GM12878 (cell line): ENCODE measurements around the gene RAD51B. TPM values are rescaled to one million over a fixed set of nuclear protein-coding genes. Genes with fewer than 3 reads are reported as not detected.

ENCODE experiments used
- ATAC-seq: fragments of 200-7000 bp; cut with Tn5 transposase; 3 replicates; pipeline ENCODE4 v1.9.1; 2020; ENCODE audit warnings: mild to moderate bottlenecking, moderate library complexity
- BruUV-seq: library from RNA; stranded (reverse); fragments of 400-500 nt; replicated peaks from 2 replicates; lab custom pipeline; 2021; lab: Mats Ljungman, UMichigan
- CTCF ChIA-PET: fragments of 300-600 bp; sonication (Branson Sonifier 250); formaldehyde crosslinking; extraction: SDS; loops from one replicate; lab custom pipeline; 2021; ENCODE audit warnings: inconsistent platforms; lab: Yijun Ruan, JAX
- POLR2A ChIA-PET: fragments of 350-600 bp; formaldehyde crosslinking; extraction: SDS; loops from one replicate; lab custom pipeline; 2021; ENCODE audit warnings: inconsistent platforms; lab: Charles Lee
- RAD21 ChIA-PET: fragments of 300-600 bp; sonication (Branson Sonifier 250); formaldehyde crosslinking; loops from one replicate; lab custom pipeline; 2023; ENCODE audit warnings: antibody characterized with exemption; ENCODE audit not compliant: unreplicated experiment; lab: Charles Lee
- SMC1A ChIA-PET: fragments of 300-600 bp; sonication (Branson Sonifier 250); formaldehyde crosslinking; loops from one replicate; lab custom pipeline; 2023; ENCODE audit not compliant: unreplicated experiment, uncharacterized antibody; lab: Charles Lee
- DNase-seq: peaks from one replicate; pipeline ENCODE4 v3.0.0-alpha.2; 2011; ENCODE audit warnings: low read depth, low spot score
- FAIRE-seq: peaks from 3 replicates; lab custom pipeline; 2011; peaks lifted over from hg19 to GRCh38; lab: Jason Lieb, UNC
- H2AFZ ChIP-seq: 2 replicates; pipeline ENCODE4 v1.6.0; 2011; ENCODE audit warnings: low read depth, low read length, control low read depth; ENCODE audit not compliant: control insufficient read depth
- H3K27ac ChIP-seq: 2 replicates; pipeline ENCODE4 v1.5.1; 2011; ENCODE audit warnings: control low read depth; ENCODE audit not compliant: control insufficient read depth, insufficient read depth
- H3K27me3 ChIP-seq, 2 experiments: replicated peaks in 1 of 2; 2 replicates each; pipeline versions ENCODE4 v1.6.0 to v1.6.1; 2011; ENCODE audit warnings: low read length in 1 of 2; ENCODE audit not compliant: control insufficient read depth in 2 of 2, insufficient read depth in 2 of 2
- H3K36me3 ChIP-seq, 2 experiments: 2 replicates each; pipeline ENCODE4 v1.5.1; 2011; ENCODE audit warnings: low read length in 1 of 2; ENCODE audit not compliant: control insufficient read depth in 2 of 2, insufficient read depth in 2 of 2
- H3K4me1 ChIP-seq: 2 replicates; pipeline ENCODE4 v1.6.1; 2011; ENCODE audit warnings: mild to moderate bottlenecking, low read length, moderate library complexity, mixed read lengths; ENCODE audit not compliant: control insufficient read depth, insufficient read depth
- H3K4me2 ChIP-seq: 2 replicates; pipeline ENCODE4 v1.6.0; 2011; ENCODE audit warnings: control low read depth; ENCODE audit not compliant: control insufficient read depth, insufficient read depth
- H3K4me3 ChIP-seq: fragments of 200-600 bp; sonication (generic); 2 replicates; pipeline ENCODE4 v1.5.1; 2016
- H3K79me2 ChIP-seq: 2 replicates; pipeline ENCODE4 v1.6.0; 2011; ENCODE audit warnings: low read length; ENCODE audit not compliant: control insufficient read depth, insufficient read depth
- H3K9ac ChIP-seq: 2 replicates; pipeline ENCODE4 v1.8.0; 2011; ENCODE audit warnings: low read length, control low read depth, mixed read lengths; ENCODE audit not compliant: control insufficient read depth, insufficient read depth
- H3K9me3 ChIP-seq: replicated peaks from 3 replicates; pipeline ENCODE4 v1.5.1; 2011; ENCODE audit warnings: mild to moderate bottlenecking, low read length; ENCODE audit not compliant: control insufficient read depth, insufficient read depth
- H4K20me1 ChIP-seq: 2 replicates; pipeline ENCODE4 v1.6.0; 2011; ENCODE audit not compliant: control insufficient read depth, insufficient read depth
- BCL11A ChIP-seq: IDR thresholded peaks from 2 replicates; pipeline ENCODE4 v1.6.1; 2011; ENCODE audit warnings: low read depth, low read length
- BRCA1 ChIP-seq: IDR thresholded peaks from 2 replicates; pipeline ENCODE4 v1.6.1; 2011; ENCODE audit warnings: low read depth, low read length, improper control_type of control experiment
- CHD4 ChIP-seq: fragments of 200-600 bp; sonication (generic); IDR thresholded peaks from 2 replicates; pipeline ENCODE4 v1.6.1; 2016; ENCODE audit warnings: mild to moderate bottlenecking
- EED ChIP-seq: sonication (generic); IDR thresholded peaks from 2 replicates; pipeline ENCODE4 v1.6.1; 2016; ENCODE audit warnings: antibody characterized with exemption, low read depth
- FOXK2 ChIP-seq: fragments of 450-650 bp; IDR thresholded peaks from 2 replicates; pipeline ENCODE4 v1.6.1; 2017; ENCODE audit warnings: mild to moderate bottlenecking, moderate library complexity
- IRF4 ChIP-seq: IDR thresholded peaks from 2 replicates; pipeline ENCODE4 v1.6.1; 2011; ENCODE audit warnings: low read depth, low read length
- KDM1A ChIP-seq: fragments of 200-600 bp; sonication (generic); IDR thresholded peaks from 2 replicates; pipeline ENCODE4 v1.6.1; 2016; ENCODE audit warnings: borderline replicate concordance
- MTA2 ChIP-seq: fragments of 450-650 bp; IDR thresholded peaks from 2 replicates; pipeline ENCODE4 v1.6.1; 2016; ENCODE audit warnings: low read depth, mild to moderate bottlenecking, moderate library complexity
- MYC ChIP-seq: IDR thresholded peaks from 2 replicates; pipeline ENCODE4 v1.6.1; 2011; ENCODE audit warnings: mild to moderate bottlenecking, low read length, moderate library complexity, inconsistent platforms; ENCODE audit not compliant: insufficient read depth, insufficient replicate concordance, insufficient read length, severe bottlenecking
- NR2C2 ChIP-seq: IDR thresholded peaks from 2 replicates; pipeline ENCODE4 v1.6.1; 2011; ENCODE audit warnings: borderline replicate concordance, low read depth; ENCODE audit not compliant: control insufficient read depth, insufficient read length
- PAX8 ChIP-seq: fragments of 450-650 bp; IDR thresholded peaks from 2 replicates; pipeline ENCODE4 v1.6.1; 2017; ENCODE audit warnings: mild to moderate bottlenecking, moderate library complexity
- SIN3A ChIP-seq: IDR thresholded peaks from 2 replicates; pipeline ENCODE4 v1.6.1; 2012; ENCODE audit warnings: low read depth, low read length, improper control_type of control experiment
- SMAD5 ChIP-seq: IDR thresholded peaks from 2 replicates; pipeline ENCODE4 v1.6.1; 2016; ENCODE audit warnings: antibody characterized with exemption, low read depth
- TCF3 ChIP-seq: IDR thresholded peaks from 2 replicates; pipeline ENCODE4 v1.6.1; 2012; ENCODE audit warnings: low read depth, mild to moderate bottlenecking, low read length, borderline replicate concordance; ENCODE audit not compliant: insufficient read depth
- ZNF217 ChIP-seq: fragments of 450-650 bp; IDR thresholded peaks from 2 replicates; pipeline ENCODE4 v1.6.1; 2017; ENCODE audit warnings: antibody characterized with exemption, mild to moderate bottlenecking
- ZNF687 ChIP-seq: fragments of 450-650 bp; IDR thresholded peaks from 2 replicates; pipeline ENCODE4 v1.6.1; 2017; ENCODE audit warnings: mild to moderate bottlenecking, moderate library complexity
- WGBS: methylation state at CpG from one replicate; pipeline ENCODE4 v1.1.6; 2016; ENCODE audit warnings: low lambda C conversion rate; ENCODE audit not compliant: insufficient replicate concordance, insufficient coverage; ENCODE audit errors: missing lambda C conversion rate; 5-methylcytosine and 5-hydroxymethylcytosine counted together
- in situ Hi-C: fragments of 300-500 bp; cut with MboI; formaldehyde crosslinking; loops from 9 replicates; pipeline ENCODE4 v1.14.3; 2018; ENCODE audit warnings: mixed read lengths
- intact Hi-C: fragments of 100-400 bp; cut with micrococcal nuclease; formaldehyde crosslinking; loops from one replicate; pipeline ENCODE4 v1.14.2; 2022; ENCODE audit not compliant: unreplicated experiment
- polyA plus RNA-seq, 11 experiments: library from polyadenylated mRNA; depleted of rRNA in 4 of 11; unstranded in 6 of 11; stranded (reverse) in 5 of 11; fragments of >200 nt; fragmentation: Nextera tagmentation in 4 of 11; fragmentation: Illumina TruSeq in 1 of 11; extraction: Ambion mirVana in 4 of 11; extraction: Trizol in 1 of 11; gene quantifications; 1 replicate in 1 of 11; 2 replicates in 10 of 11; pipeline versions ENCODE4 v1.2.1 to v1.2.3, GENCODE V29; 2011 to 2016; ENCODE audit warnings: inconsistent platforms in 2 of 11, missing spikeins in 2 of 11, low read depth in 1 of 11
- total RNA-seq, 4 experiments: library from RNA; depleted of rRNA in 3 of 4; stranded (reverse); fragments of >200 nt in 3 of 4; fragmentation: Illumina TruSeq in 1 of 4; extraction: Trizol in 1 of 4; gene quantifications; 2 replicates each; pipeline versions ENCODE4 v1.2.1 to v1.2.3, GENCODE V29; 2013 to 2021

Gene RAD51B
- total and polyA plus RNA-seq, 10 of the 15 experiments (the other 5 are each of a cell fraction or from before 2014, with no cell fraction given), result 9.8 to 26.8 (median 21.3) TPM

GRCh38 chr14:68709007-68709406, 889.4 kb downstream of the RAD51B start:
- intact Hi-C loops, result no loop called here
- Histone ChIP-seq H3K27me3 (no peaks in the 10 kb centered on the region), H3K4me3 (no peak overlapping the region), H3K79me2 (no peaks in the 10 kb centered on the region), H3K9me3 (no peaks in the 10 kb centered on the region), H3K27ac (no peak overlapping the region), H4K20me1 (no peaks in the 10 kb centered on the region), H2AFZ (no peak overlapping the region), H3K4me2 (no peak overlapping the region)
- 98% methylated on average over 2 of the region's 2 CpGs for WGBS
- ChIA-PET SMC1A (interaction anchor here (0.5 to 1.7 kb wide), 4 partner anchors 8 to 436 kb away, joined by 3 to 5 read pairs (median 4); no protein-coding TSS in a partner anchor), POLR2A (no interaction called here)
- DNase-seq (no peak), ATAC-seq (no peak)
- no TSS peak for BruUV-seq
- TF ChIP-seq NR2C2 (no peak), SIN3A (no peak), SMAD5 (no peak)
- TF ChIP-seq, all 136 proteins: peak for 0
- no peak overlapping the region for H3K9ac ChIP-seq
- CTCF ChIA-PET, result interaction anchor here (0.8 to 1.3 kb wide), 2 partner anchors 30 to 81 kb away, joined by 3 to 4 read pairs; no protein-coding TSS in a partner anchor
- H3K36me3 ChIP-seq, result no peaks in the 10 kb centered on the region
- in situ Hi-C loops, result no loop called here
- no peaks in the 10 kb centered on the region for H3K4me1 ChIP-seq
- FAIRE-seq, result no peak
- RAD21 ChIA-PET, result interaction anchor here (1.2 kb wide), 1 partner anchor 83 kb away, joined by 3 read pairs; no protein-coding TSS in a partner anchor

DNA sequence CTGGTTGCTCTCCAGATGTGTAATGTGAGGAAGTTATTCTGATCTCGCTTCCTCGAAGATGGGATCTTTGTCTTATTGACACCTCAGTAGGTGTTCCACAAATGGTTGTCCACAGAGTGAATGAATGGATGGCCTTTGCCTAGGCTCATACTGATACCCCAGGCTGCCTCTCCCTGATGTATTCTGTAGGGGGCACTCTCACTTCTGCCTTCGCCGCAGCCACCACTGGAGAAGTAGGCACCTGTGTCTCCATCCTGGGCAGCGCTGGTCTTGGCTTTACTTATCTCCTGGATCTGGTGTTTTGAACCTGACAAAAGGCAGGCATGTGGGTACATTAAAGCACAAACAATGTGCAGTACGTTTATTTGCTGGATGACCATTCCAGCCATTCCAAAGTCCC, 891.2 kb downstream of the RAD51B start:
- ChIA-PET POLR2A (no interaction called here), CTCF (interaction anchor here (0.9 kb wide), 1 partner anchor 9 kb away, joined by 3 read pairs; no protein-coding TSS in a partner anchor), SMC1A (interaction anchor here (1.1 to 2.1 kb wide), 3 partner anchors 8 to 68 kb away, joined by 3 to 5 read pairs (median 5); no protein-coding TSS in a partner anchor), RAD21 (interaction anchor here (1.1 kb wide), 1 partner anchor 8 kb away, joined by 3 read pairs; no protein-coding TSS in a partner anchor)
- BruUV-seq, result no TSS peak
- Histone ChIP-seq H2AFZ (no peak overlapping the region), H3K4me1 (no peaks in the 10 kb centered on the region), H4K20me1 (no peaks in the 10 kb centered on the region), H3K27ac (no peak overlapping the region), H3K4me3 (no peak overlapping the region), H3K36me3 (no peaks in the 10 kb centered on the region), H3K27me3 (no peaks in the 10 kb centered on the region), H3K9ac (no peak overlapping the region), H3K9me3 (no peaks in the 10 kb centered on the region), H3K79me2 (no peaks in the 10 kb centered on the region), H3K4me2 (no peak overlapping the region)
- in situ Hi-C loops, result no loop called here
- DNase-seq, result no peak
- no peak for ATAC-seq
- 86% methylated on average over 6 of the region's 6 CpGs for WGBS
- intact Hi-C loops, result no loop called here
- no peak for FAIRE-seq
- TF ChIP-seq CHD4 (no peak), TCF3 (no peak), MTA2 (no peak), IRF4 (no peak), BCL11A (no peak), BRCA1 (no peak), MYC (no peak), KDM1A (no peak), ZNF687 (no peak), EED (no peak), ZNF217 (no peak), PAX8 (no peak), FOXK2 (no peak)
